CD4-positive, alpha-beta memory T cell (primary cell): ENCODE results near the gene PDCD1. TPM values are rescaled to one million over a fixed set of nuclear protein-coding genes. Genes with fewer than 3 reads are reported as not detected.

Experiments used
- polyA plus RNA-seq, 2 donors: library from polyadenylated mRNA; unstranded; fragments of 300-500 nt; fragmentation: Illumina TruSeq; gene quantifications; one replicate each; pipeline ENCODE4 v1.2.3, GENCODE V29; 2021
- total RNA-seq, 2 experiments: library from RNA; stranded (reverse); gene quantifications; one replicate each; pipeline ENCODE4 v1.2.3, GENCODE V29; 2021

PDCD1 gene
- total and polyA plus RNA-seq, 4 experiments from 2014 or later = 5.2 to 12.4 (median 6.1) TPM

Other genes starting within 250 kb of the PDCD1 start
- 10 to 100 TPM; 27.8 to 28.2 TPM for gene THAP4, start 221.7 kb downstream of the PDCD1 start, total RNA-seq
- 10 to 100 TPM; 31.7 to 42.9 TPM for gene THAP4, start 221.7 kb downstream of the PDCD1 start, polyA plus RNA-seq
- 10 to 100 TPM; 87.7 to 96.9 TPM for gene ATG4B, start 221.2 kb downstream of the PDCD1 start, total RNA-seq
- 10 to 100 TPM; 49.2 to 58.4 TPM for gene ATG4B, start 221.2 kb downstream of the PDCD1 start, polyA plus RNA-seq
- gene DTYMK, start 172.1 kb downstream of the PDCD1 start, total RNA-seq = 10 to 100 TPM; 18.8 TPM
- gene DTYMK, start 172.1 kb downstream of the PDCD1 start, polyA plus RNA-seq = 10 to 100 TPM; 29.4 to 50.3 TPM
- gene ING5, start 156.9 kb downstream of the PDCD1 start, total RNA-seq = 10 to 100 TPM; 98.9 to 99.5 TPM
- 10 to 100 TPM; 19.3 to 31.7 TPM for gene ING5, start 156.9 kb downstream of the PDCD1 start, polyA plus RNA-seq
- 10 to 100 TPM; 48.7 to 53.9 TPM for gene D2HGDH, start 124.3 kb downstream of the PDCD1 start, total RNA-seq
- gene D2HGDH, start 124.3 kb downstream of the PDCD1 start, polyA plus RNA-seq = 1 to 10 TPM in 1 of 2 donors, under 1 TPM in 1; 0.93 to 5.9 TPM
- gene GAL3ST2, start 82.1 kb downstream of the PDCD1 start, total RNA-seq = under 1 TPM in 1 of 2 experiments, not detected in 1; 0.39 TPM
- under 1 TPM in 1 of 2 donors, not detected in 1; 0.14 TPM for gene GAL3ST2, start 82.1 kb downstream of the PDCD1 start, polyA plus RNA-seq
- gene NEU4, start 49.7 kb downstream of the PDCD1 start, total RNA-seq = under 1 TPM in 1 of 2 experiments, not detected in 1; 0.14 TPM
- 1 to 10 TPM in 1 of 2 donors, not detected in 1; 1.3 TPM for gene NEU4, start 49.7 kb downstream of the PDCD1 start, polyA plus RNA-seq
- under 1 TPM in 1 of 2 experiments, not detected in 1; 0.28 TPM for gene RTP5, start 10.8 kb upstream of the PDCD1 start, total RNA-seq
- gene RTP5, start 10.8 kb upstream of the PDCD1 start, polyA plus RNA-seq = not detected